NCI-H748 (cell line): ENCODE data around the gene ATG101.

Experiments used
- DNase-seq: peaks from one replicate; lab custom pipeline; 2025; ENCODE audit not compliant: unreplicated experiment; lab: John Stamatoyannopoulos, UW

The ATG101 gene

DNA sequence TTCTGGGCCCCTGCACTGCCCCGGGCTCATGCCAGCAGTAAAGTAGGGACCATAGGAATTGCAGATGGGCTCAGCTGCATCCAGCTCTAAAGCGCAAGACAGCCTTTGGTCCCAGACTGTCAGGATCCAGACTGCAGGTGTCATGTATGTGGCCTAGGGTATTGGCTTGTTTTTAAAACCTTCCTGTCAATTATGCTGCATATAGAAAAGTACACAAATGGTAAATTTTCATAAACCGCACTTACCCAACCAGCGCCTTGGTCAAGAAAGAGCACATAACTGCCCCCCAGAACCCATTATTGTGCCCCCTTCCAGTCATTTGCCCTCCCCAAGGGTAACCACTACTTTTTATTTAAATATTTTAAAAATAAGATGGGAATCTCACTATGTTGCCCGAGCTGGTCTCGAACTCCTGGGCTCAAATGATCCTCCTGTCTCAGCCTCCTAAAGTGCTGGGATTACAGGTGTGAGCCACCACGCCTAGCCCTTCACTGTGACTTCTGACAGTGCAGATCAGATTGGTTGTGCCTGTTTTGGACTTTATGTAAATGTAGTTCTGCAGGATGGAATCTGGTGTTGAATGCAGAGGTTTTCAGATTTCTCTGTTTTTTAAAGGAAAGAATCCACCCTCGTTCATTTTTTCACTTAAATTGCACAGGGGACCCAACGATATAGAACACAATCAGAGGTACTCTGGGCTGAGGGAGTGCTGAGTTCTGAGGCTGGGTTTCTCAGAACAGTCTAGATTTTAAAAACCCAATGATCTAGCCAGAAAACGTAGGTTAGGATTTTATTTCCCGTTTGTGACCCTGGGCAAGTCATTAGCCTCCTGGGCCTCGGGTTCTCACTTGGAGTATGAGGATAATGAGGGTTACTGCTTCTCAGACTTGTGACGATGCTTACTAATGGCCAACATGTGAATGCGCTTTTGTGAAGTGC is 11.9 kb upstream of the ATG101 start:
- no peak for DNase-seq

GRCh38 chr12:52058631-52059361 is 11.0 kb upstream of the ATG101 start:
- DNase-seq: no peak

DNA sequence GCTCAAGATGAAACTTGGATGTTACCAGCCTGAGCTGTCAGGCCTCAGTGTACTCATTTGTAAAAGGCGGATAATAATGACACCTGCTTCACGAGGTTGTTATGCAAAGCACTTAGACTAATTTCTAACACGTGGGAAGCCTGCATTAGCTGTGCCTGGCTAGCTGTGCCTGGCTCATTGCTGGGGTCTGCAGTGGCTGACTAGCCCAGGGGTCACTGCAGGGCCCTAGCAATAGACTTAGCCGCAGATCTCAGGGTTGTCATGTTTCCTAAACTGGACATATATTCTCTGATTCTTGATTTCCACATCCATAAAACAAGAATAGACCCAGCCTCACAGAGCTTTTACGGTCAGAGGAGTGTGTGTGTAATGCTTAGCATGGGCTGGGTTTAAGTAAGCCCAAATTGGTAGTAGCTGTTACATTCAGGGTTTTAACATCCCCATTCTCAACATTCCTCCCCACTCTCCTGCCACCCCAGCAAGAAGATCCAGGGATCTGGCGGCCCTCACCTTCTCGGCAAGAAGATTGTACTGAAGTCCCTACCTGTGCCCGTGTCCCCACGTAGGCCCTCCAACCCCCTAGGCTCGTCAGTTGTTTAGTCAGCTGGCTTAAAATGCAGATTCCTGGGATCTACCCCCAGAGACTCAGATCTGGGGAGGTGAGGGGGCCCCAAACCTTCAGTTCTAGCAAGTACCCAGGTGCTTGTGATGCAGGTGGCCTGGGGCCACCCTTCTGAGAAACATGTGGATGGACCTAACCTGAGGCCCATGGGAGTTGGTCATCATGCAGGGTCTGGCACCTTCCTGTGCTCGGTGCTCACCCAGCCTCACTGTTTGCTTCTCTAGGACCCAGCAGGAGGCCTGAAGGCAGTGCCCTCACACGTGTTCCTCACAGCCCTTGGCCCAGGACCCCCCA is 9.9 kb upstream of the ATG101 start:
- DNase-seq: no peak

DNA sequence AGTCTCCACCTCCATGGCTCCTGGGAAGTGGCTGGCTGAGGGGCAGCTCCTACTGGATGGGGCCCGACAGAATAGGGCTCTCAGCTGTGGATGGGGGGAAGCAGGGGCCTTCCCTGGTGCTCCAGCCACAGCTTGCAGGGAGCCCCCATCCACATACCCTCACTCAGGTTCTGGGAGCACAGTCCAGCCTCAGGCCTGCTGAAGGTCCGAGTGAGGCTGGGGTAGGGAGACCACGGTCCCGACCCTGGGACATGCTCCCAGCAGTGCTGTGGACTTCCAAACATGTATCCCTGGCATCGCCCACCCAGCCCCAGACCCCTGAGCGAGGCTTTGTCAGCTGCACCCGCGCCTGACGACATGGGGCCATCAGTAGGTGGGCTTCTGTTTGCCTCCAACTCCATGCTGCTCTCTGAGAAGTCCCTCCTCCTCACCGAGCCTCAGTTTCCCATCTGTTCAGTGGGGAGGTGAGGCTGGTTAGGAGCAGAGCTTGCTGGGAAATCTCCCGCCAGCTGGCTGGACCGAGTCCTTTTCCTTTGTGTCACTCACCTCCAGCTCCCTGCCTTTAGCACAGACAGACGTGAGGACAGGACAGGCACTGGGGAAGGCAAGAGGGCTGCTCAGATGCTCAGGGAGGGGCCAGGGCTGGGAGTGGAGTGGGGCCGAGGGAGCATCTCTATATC is 9.1 kb upstream of the ATG101 start:
- no peak for DNase-seq

DNA sequence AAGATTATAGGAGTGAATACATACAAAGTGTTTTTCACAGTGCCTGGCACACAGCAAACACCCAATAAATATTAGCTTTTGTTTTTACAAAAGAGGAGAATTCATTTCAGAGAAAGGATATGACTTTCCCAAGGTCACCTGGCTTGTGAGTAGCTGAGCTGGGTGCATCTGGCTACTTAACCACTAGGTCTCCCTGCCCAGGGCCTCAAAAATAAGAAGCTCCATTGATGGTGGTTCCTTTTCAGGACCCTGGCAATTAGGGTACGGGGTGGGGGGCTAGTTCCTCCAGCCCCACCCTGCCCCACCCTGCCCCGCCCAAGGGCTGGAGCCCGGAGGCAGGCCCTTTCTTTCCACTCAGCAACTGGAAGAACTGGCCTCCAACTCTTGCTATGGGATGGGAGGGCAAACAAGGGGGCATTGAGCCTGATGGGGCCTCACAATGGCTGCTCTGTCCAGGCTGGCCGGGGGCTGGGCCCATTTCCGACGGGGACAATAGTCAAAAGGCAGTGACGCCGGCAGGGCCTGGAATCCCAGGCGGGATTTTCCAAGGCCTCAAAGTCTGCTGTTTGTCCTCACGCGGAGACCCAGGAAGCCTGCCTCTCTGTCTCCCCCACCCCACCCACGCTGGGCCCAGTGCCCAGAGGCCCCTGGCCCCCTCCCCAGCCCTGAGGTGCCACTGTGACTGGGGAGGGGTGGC is 8.2 kb upstream of the ATG101 start:
- DNase-seq: peak; percentile 8

DNA sequence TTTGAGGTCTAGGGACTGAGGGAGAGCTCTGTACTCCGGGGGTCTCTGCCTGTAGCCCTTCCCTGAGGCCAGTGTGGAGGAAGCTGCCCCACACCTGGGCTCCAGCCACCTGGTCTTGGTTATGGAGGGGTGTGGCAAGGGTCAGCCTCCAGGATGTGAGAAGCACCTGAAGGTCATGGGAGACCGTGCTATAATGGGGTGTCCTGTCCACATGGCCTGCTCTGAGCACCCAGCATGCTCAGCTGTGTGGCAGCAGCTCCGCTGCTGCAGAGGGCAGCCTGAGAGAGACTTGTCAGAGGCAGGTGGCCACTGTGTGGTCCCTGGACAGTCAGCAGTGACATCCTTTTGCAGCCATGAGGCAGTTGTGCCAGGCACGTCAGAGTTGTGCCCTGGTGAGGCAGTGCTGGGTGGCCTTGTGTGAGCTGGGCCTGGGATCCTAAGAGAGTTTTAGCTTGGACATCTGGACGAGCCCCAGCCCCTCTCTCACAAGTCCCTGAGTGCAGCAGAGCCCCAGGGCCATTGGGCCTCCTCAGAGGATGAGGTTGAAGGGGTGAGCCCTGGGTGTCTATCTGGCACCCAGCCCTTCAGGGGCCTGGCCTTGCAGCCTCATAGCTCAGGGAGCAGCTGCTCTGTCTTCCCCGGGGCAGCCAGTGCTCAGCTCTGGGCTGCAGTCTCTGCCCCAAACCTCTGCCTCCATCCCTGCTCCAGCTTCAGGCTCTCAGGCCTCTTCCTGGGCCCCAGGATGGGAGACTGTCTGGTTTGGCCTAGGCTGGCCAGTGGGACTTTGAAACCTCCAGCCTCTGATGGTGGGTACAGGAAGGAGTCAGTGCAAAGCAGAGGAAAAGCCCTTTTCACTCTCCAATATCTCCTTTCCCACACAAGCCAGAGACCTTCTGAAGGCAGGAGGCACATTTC is 7.4 kb upstream of the ATG101 start:
- DNase-seq: no peak

GRCh38 chr12:52063082-52063924 is 6.5 kb upstream of the ATG101 start:
- DNase-seq: no peak

DNA sequence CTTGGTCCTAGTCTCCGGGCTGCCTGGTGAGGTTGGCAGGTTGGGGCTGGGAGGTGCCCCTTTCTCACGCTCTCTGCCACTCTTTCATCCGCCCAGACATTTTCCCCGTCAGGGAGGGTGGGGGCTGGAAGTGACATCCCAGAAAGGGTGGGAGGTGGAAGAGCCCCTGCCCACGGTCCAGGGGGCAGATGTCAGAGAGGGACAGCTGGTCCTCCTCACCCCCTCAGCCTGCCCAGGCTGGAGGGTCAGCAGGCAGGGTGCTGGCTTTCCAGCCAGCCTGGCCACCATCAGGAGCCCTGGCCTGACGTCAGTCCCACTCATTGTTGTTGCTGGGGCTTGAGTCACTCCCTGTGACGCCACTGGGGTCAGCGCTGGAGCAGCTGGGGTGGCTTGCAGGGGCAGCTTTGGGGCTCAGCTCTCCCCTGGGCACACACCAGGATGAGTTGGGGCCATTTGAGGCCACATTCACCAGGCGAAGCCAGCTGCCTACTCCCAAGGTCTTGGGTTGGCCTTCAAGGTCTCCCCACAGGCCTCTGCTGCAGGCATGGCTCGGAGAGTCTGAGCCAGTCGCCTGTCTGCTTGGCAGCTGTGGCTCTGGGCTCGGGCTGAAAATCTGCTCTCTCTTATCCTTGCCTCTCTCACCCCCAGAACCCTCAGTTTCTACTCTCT is 5.7 kb upstream of the ATG101 start:
- DNase-seq: no peak

DNA sequence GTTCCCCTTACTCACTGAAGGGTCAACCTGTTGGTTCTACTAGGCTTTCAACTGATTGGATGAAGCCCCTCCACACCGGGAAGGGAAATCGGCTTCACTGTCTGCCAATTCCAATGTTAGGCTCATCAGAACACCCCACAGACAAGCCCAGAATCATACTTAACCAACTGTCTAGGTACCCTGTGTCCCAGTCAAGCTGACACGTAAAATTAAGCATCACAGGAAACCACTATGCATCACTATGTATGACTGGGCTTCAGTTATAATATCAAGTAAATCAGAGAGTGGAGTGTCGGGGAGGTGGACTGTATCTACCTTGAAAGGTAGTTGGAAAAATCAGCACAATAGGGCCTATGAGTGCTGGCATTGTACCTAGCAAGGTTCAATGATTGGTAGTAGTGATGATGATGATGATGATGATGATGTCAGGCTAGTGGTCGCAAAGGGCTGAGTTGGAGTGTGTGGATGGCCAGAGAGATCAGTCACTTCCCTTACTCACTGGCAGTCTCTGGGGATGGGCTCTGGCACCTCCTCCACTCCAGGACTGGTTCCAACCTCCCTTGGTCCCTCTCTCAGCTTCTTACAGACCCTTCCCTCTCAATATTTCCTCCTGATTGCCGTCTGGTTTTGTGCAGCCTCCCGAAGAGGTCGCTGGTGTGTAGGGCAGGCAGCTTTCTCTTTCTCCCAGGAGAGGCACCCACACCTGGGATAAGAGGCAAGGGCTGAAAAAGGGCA is 3.3 kb upstream of the ATG101 start:
- DNase-seq: no peak

DNA sequence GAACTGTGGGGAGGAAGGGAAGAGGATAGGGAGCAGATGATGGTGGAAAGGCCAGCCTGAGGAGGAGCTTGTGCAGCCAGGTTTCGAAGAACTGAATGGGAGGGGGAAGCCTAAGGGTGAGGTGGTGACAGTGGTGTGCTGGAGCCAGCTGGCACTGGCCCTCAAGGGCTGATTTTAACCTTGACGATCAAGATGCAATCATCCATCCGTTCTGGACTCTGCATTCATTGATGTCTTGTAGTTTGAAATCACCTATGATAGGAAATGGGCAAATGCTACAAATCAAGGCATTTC is 2.8 kb upstream of the ATG101 start:
- DNase-seq: no peak

DNA sequence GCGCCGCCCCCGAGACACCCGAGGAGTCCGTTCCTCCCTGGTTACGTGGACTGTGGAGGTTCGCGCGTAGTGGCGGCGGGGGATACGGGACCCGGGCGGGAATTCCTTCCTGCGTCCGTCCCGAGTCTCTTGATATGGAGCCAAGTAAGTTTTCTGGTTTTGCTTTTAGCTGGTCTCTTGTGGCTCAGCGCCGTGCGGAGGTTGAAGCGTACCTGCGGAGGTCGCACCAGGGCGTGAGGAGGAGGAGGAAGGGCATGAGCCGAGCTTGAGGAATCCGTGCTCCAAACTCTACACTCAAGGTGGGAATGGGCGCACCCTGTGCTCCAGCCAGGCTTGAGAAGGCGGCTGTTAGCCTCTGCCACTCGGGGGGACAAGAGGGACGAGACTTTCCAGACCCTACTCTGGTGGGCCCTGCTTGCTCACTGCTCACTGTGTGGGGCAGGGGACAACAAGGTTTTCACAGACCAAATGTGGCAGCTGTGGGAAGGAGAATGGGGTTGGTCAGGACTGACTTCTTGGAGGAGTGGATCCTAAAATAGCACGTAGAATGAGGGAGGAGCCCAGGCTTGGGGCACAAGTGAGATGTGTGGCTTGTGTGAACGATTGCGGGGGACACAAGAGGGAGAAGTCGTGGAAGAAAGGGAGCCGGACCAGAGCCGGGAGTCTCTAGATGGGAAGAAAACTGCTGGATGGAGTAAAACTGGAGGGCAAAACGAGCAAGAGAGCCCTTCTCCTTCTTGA is 577 bp downstream of the ATG101 start:
- peak; percentile 36 for DNase-seq

DNA sequence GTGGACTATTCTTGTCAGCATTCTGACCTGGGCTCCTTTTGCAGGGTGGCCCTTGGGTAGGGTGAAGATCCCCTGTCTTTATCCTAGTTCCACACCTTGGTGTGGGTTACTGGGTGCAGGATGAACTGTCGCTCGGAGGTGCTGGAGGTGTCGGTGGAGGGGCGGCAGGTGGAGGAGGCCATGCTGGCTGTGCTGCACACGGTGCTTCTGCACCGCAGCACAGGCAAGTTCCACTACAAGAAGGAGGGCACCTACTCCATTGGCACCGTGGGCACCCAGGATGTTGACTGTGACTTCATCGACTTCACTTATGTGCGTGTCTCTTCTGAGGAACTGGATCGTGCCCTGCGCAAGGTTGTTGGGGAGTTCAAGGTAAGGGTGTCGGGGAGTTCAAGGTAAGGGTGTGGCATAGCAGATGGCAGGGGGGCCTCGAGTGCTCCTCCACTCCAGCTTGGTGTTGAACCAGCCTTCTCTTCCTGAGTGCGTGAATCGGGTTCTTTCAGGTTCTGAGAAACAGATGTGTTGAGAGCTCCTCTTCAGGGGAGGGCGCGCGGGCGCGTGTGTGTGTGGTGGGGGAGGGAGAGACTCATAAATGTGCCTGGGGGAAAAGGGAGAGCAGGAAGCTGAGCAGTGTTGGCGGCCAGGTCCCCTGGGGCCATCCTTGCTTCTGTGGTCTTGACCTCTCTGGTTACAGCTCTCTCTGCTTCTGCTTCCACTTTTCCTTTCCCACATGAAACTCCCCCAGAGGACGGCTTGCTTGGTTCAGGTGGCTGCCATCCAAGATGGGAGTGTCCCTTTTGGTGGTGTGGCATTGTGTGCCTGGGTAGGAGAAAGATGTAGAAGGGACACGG is 4.0 kb downstream of the ATG101 start:
- peak; percentile 13 for DNase-seq

DNA sequence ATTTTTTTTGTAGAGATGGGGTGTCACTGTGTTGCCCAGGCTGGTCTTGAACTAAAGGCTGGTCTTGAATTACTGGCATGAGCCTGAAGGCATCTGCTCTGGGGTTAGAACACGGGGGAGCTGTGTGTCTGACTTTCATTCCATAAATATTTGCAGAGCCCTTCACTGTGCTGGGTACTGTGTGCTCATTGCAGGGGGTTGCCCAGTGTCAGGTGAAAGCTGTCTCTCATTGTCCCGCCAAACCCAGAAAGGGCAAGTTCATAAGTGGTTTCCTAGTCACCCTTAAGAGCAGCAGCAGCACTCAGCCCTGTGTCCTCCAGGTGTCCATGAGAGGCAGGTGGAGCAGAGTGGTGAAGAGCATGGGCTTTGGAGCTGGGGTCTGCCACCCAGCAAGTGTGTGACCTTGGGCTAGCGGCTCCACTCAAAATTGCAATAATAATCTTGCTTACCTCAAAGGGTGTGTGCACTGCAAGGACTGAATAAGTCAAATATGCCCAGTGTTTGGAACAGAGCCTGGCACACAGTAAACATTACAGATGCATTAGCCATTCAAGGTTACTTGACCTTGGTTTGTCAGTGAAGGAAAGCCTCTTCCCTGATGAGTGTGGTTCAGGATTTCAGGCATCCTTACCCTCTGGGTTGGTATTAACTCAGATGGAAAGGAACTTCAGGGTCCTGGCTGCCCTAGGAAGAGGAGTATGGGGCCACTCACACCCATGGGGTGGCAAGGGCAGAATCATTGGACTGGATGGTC is 5.4 kb downstream of the ATG101 start:
- DNase-seq: peak; percentile 14

GRCh38 chr12:52076811-52077210 is 7.0 kb downstream of the ATG101 start:
- DNase-seq: no peak

DNA sequence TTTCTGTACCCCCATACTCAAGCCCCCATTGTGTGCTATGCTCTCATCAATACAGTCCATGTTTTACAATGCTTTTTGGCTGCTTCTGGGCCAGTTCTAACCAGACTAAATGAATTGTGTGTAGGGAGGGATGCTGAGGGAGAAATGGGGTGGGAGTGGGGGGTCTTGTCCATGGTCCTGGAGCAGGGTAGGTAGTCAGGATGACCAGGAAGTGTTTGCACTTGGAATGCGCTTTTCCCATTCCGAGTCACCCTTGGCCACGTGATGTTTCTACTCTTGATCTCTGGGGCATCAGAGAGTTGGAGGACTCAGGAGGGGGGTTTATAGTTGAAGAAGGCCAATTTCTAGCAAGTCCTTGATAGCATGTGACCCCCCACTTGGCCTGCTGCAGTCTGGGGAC is 8.5 kb downstream of the ATG101 start:
- DNase-seq: no peak
